T-helper 17 cell (primary cell): ENCODE results near the gene DLD. TPM values are rescaled to one million over a fixed set of nuclear protein-coding genes. Genes with fewer than 3 reads are reported as not detected.
"Not testable (repeated sequence)": the region's sequence is repeated elsewhere in the genome, so short reads cannot be mapped to it uniquely, and the experiment has no call there.

Experiments
- ATAC-seq: fragments of 150-1000 bp; cut with Tn5 transposase; 2 replicates; pipeline ENCODE4 v1.10.0; 2021; ENCODE audit warnings: mild to moderate bottlenecking, moderate library complexity
- DNase-seq, 3 donors: peaks; one replicate each; pipeline versions ENCODE4 v3.0.0 to v3.0.0-alpha.2; 2020 to 2021
- H3K9me3 ChIP-seq: one replicate; pipeline ENCODE4 v1.7.0; 2013; ENCODE audit warnings: low read length, mild to moderate bottlenecking; ENCODE audit not compliant: control insufficient read depth, poor library complexity, severe bottlenecking
- H3K27ac Mint-ChIP-seq: one replicate; pipeline ENCODE4 v1.8.0; 2022; ENCODE audit warnings: mild to moderate bottlenecking, moderate library complexity, mixed read lengths
- H3K27me3 Mint-ChIP-seq: one replicate; pipeline ENCODE4 v1.8.0; 2022; ENCODE audit warnings: mixed read lengths
- H3K36me3 Mint-ChIP-seq: one replicate; pipeline ENCODE4 v1.8.0; 2022; ENCODE audit warnings: low read depth, mixed read lengths
- H3K4me1 Mint-ChIP-seq: one replicate; pipeline ENCODE4 v1.8.0; 2022; ENCODE audit warnings: mild to moderate bottlenecking, mixed read lengths
- H3K4me3 Mint-ChIP-seq: one replicate; pipeline ENCODE4 v1.8.0; 2022; ENCODE audit warnings: mild to moderate bottlenecking, moderate library complexity, mixed read lengths
- total RNA-seq, 4 donors: library from RNA in 2 of 4; stranded (reverse) in 2 of 4; gene quantifications; one replicate each; pipeline ENCODE4 v1.2.3 and lab custom pipeline; 2022 to 2026

DLD gene
- total RNA-seq, 2 donors from 2014 or later = 49.4 to 64.5 TPM

DNA sequence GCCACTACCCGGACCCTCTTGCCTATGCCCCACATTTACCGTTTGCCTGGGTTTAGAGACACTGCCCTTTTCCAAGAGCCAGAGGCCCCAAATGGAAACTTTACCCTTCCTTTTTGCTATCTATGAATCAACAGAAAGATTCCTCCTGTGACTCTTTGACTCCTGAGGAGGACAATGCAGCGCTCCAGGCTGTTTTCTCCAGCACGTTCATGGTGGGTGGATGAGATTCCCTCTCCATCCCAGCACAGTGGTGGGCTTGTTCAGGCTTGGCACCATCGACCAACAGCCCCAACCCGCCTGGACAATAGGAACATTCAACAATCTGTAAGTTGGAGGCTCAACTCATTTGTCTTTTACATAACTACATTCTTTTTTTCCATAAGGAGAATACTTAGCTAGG, 55.9 kb downstream of the DLD start:
- H3K36me3 Mint-ChIP-seq = peaks cover 3% of the 10 kb centered on the region
- no peak for DNase-seq
- H3K4me1 Mint-ChIP-seq = no peaks in the 10 kb centered on the region
- no peak overlapping the region for H3K27ac Mint-ChIP-seq
- no peak overlapping the region for H3K4me3 Mint-ChIP-seq
- no peaks in the 10 kb centered on the region for H3K9me3 ChIP-seq
- no peak for ATAC-seq
- H3K27me3 Mint-ChIP-seq = peaks cover 17% of the 10 kb centered on the region

DNA sequence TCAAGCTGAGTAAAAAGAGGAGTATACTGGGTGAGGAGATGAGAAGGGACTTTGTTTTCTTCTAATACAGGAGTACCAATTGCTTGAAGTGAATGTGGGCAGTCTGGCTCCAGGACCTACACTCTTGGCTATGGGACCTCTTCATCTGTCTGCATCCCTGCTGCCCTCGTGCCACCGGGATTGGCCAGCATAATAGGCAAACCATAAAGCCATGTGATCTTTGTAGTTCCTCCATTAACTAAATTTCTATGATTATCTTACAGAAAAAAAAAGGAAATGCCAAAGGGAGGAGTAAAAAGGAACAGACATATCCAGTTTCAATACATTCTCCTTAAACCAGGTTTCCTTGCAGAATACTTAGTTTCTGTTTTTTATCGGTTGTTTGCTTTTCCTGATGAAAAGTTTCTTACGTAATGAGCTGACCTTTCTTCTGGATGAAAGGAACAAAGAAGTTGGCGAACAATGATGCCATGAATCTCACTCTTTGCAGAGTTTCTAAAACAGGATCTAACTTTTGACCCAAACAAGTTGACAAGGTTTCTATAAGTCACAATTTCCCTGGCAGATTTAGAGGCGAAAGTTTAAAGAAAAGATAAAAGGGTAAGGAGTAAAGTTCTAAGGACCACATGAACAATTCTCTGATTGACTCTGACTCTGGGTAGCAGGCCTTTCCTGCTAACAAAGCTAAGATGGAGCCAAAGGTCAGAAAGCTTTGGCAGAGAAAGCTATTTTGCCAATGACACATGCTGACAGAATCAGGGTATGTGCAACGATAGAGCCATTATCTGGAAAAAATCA, 57.9 kb downstream of the DLD start:
- H3K36me3 Mint-ChIP-seq = no peaks in the 10 kb centered on the region

DNA sequence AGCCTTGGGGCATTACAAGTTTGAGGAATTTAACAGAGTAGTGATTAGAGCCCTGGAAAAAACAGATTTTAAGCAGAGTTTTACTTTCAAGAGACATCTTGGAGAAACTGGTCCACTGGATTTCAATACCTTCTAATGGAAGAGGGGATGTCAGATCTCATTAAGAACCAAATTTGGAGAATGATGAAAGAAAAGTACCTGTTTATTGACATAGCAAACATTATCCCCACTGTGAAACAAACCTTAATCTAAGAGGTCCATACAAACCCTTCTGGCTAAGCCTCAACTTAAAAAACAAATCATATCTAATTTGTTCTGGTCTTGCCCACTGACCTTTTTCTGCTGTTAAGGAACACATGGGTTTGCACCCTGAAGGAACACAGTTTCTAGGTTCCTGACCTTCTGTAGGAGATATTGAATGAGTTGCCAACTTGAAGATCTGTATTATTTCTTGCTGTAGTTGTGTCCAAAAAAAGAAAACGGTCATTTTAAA, 58.5 kb downstream of the DLD start:
- DNase-seq (no peak), ATAC-seq (no peak)
- Mint-ChIP-seq H3K4me1 (no peaks in the 10 kb centered on the region), H3K36me3 (no peaks in the 10 kb centered on the region), H3K27ac (no peak overlapping the region), H3K27me3 (peaks cover 23% of the 10 kb centered on the region), H3K4me3 (no peak overlapping the region)
- no peaks in the 10 kb centered on the region for H3K9me3 ChIP-seq

More for the DNA sequence above, 57.9 kb downstream of the DLD start:
- H3K9me3 ChIP-seq = no peaks in the 10 kb centered on the region
- Mint-ChIP-seq H3K4me3 (no peak overlapping the region), H3K27me3 (peaks cover 23% of the 10 kb centered on the region), H3K4me1 (no peaks in the 10 kb centered on the region), H3K27ac (no peak overlapping the region)
- ATAC-seq = no peak
- no peak for DNase-seq

DNA sequence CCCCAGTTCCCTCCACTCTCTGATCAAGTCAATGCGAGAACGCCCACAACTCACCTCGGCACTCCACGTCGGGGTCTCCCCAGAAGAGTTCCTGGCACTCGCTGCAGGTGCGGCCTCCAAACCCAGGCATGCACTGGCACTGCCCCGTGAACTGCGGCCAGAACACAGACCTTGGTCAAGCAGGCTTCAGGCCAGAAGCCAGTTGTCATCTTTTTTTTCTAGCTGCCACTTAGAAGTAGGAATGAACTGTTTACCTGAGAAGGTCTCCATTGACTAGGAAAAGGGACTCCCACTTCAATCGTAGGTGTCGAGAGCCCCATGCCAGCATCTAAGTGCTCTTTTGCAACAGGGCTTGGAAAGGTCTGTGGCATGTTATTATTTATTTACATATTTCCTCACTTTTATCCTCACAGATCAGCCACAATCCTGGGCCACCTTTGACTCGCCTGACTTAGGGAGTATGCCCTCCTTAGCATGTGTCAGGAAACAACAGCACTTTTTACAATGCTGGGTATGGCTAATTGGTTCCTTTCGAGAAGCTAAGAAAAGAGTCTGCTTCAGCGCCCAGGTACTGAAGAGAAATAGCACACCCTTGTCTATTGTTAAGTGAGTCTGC, 60.3 kb downstream of the DLD start:
- H3K4me1 Mint-ChIP-seq = no peaks in the 10 kb centered on the region
- no peak overlapping the region for H3K4me3 Mint-ChIP-seq
- H3K27ac Mint-ChIP-seq = no peak overlapping the region
- no peaks in the 10 kb centered on the region for H3K9me3 ChIP-seq
- ATAC-seq (no peak), DNase-seq (no peak)
- no peaks in the 10 kb centered on the region for H3K36me3 Mint-ChIP-seq
- H3K27me3 Mint-ChIP-seq = peaks cover 34% of the 10 kb centered on the region

DNA sequence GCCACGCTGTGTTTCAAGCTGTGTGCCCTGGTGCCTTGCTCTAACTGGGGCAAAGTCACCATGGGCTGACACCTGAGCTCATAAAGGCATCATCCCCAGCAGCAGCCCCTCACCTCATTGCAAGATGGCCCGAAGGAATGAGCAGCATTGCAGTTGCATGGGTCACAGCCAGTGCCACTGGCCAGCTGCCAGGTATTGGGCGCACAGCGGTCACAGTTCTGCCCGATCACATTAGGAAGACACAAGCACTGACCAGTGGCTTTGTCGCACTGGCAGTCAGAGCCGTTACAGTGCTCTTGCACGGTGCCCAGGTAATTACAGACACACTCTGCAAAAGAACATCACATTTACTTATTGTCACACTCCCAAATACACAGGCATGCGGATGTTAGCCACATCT, 60.9 kb downstream of the DLD start:
- no peaks in the 10 kb centered on the region for H3K9me3 ChIP-seq
- peaks cover 40% of the 10 kb centered on the region for H3K27me3 Mint-ChIP-seq
- DNase-seq (no peak), ATAC-seq (no peak)
- H3K4me3 Mint-ChIP-seq = no peak overlapping the region
- no peaks in the 10 kb centered on the region for H3K36me3 Mint-ChIP-seq
- no peaks in the 10 kb centered on the region for H3K4me1 Mint-ChIP-seq
- no peak overlapping the region for H3K27ac Mint-ChIP-seq

DNA sequence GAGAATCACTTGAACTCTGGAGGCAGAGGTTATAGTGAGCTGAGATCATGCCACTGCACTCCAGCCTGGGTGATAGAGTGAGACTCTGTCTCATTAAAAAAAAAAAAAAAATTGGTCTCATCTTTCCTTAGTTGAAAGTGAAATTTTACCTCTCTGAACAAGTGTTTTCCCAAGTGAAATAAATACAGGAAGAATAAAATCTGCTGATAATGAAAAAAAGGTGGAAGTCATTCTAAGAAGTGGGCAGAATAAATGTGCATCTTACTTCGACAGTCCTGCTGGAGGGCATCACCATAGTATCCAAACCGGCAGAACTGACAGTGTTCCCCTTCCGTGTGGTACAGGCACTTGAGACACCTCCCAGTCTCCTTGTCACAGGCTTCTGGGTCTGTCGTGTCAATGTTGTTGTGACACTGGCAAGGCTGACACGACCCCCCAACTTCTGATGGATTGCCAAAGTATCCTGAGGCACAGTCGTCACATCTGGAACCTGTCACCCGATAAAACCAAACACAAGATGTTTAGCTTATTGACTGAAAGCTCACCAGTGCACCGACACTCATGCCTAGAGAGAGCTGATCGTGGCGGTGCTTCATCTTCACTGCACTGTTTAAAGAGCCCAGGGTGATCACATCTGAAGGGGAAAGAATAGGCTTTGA, 62.4 kb downstream of the DLD start:
- Mint-ChIP-seq H3K27me3 (peaks cover 50% of the 10 kb centered on the region), H3K27ac (no peak overlapping the region), H3K4me3 (no peak overlapping the region), H3K4me1 (no peaks in the 10 kb centered on the region), H3K36me3 (peaks cover 2% of the 10 kb centered on the region)
- ATAC-seq = no peak
- no peaks in the 10 kb centered on the region for H3K9me3 ChIP-seq
- no peak for DNase-seq

DNA sequence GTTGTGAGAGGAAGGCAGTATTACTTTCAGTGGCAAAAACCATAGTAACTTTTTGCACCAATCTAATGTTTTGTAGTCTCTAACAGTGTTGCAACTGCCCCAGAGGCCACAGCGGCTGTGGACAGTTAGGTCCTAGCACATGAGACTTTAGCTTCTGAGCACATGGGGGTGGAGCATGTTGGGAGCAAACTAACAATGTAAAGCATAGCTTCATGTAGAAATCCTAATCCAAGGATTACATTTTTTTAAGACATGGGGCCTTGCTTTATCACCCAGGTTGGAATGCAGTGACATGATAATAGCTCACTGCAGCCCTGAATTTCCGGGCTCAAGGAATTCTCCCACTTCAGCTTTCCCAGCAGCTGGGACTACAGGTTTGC, 62.9 kb downstream of the DLD start:
- DNase-seq (no peak), ATAC-seq (no peak)
- peaks cover 2% of the 10 kb centered on the region for H3K36me3 Mint-ChIP-seq
- H3K4me1 Mint-ChIP-seq = no peaks in the 10 kb centered on the region
- H3K27ac Mint-ChIP-seq = no peak overlapping the region
- H3K27me3 Mint-ChIP-seq = peaks cover 52% of the 10 kb centered on the region
- H3K9me3 ChIP-seq = no peaks in the 10 kb centered on the region
- no peak overlapping the region for H3K4me3 Mint-ChIP-seq

DNA sequence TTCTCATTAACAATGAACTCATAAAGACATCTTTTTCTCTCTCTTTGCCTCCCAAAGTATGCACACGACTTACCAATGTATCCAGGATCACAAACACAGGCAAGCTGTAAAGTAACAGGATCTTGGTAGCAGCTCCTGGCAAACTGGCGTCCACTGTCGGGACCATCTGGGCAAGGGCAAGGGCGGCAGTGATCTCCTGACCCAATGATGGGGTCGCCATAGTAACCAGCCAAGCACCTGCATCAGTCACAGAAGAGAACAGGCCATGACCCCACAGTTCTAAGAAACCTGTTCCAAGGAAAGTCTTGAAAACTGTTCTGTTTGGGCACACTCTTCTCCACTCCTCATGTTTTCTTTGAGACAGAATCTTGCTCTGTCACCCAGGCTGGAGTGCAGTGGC, 64.4 kb downstream of the DLD start:
- Mint-ChIP-seq H3K4me3 (no peak overlapping the region), H3K36me3 (peaks cover 2% of the 10 kb centered on the region), H3K27me3 (peaks cover 67% of the 10 kb centered on the region), H3K27ac (no peak overlapping the region), H3K4me1 (no peaks in the 10 kb centered on the region)
- ATAC-seq (no peak), DNase-seq (no peak)
- no peaks in the 10 kb centered on the region for H3K9me3 ChIP-seq

DNA sequence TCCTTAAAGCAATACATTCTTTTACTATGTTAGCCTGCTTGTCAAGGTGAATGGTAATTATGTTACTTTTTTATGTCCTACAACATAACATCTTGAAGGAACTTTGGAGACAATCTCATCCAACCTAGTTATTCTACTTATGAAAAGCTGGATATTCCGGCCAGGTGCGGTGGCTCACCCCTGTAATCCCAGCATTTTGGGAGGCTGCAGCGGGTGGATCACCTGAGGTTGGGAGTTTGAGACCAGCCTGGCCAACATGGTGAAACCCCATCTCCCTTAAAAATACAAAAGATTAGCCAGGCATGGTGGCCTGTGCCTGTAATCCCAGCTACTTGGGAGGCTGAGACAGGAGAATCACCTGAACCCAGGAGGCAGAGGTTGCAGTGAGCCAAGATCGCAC, 66.0 kb downstream of the DLD start:
- not testable (repeated sequence) for H3K4me1 Mint-ChIP-seq, ATAC-seq, H3K36me3 Mint-ChIP-seq, H3K27ac Mint-ChIP-seq, DNase-seq, H3K9me3 ChIP-seq, H3K4me3 Mint-ChIP-seq
- H3K27me3 Mint-ChIP-seq = peaks cover 62% of the 10 kb centered on the region

DNA sequence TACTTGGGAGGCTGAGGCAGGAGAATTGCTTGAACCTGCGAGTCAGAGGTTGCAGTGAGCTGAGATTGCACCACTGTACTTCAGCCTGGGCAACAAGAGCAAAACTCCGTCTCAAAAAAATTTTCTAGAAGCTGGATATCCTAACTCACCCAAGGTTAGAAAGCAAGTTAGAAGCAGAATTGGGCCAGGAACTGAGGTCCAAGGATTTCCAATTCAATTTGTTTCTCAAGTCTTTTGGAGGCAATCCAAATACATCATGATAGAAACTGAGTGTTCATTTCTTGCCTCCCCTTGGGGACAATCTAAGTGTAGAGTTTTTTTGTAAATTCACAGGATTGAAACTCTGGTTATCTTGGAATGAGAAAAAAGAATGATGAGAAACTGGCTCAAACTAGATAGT, 66.5 kb downstream of the DLD start:
- no peak overlapping the region for H3K27ac Mint-ChIP-seq
- H3K9me3 ChIP-seq = no peaks in the 10 kb centered on the region
- H3K27me3 Mint-ChIP-seq = peaks cover 65% of the 10 kb centered on the region
- peaks cover 2% of the 10 kb centered on the region for H3K36me3 Mint-ChIP-seq
- no peak overlapping the region for H3K4me3 Mint-ChIP-seq
- peaks cover 2% of the 10 kb centered on the region for H3K4me1 Mint-ChIP-seq
- no peak for DNase-seq
- no peak for ATAC-seq

DNA sequence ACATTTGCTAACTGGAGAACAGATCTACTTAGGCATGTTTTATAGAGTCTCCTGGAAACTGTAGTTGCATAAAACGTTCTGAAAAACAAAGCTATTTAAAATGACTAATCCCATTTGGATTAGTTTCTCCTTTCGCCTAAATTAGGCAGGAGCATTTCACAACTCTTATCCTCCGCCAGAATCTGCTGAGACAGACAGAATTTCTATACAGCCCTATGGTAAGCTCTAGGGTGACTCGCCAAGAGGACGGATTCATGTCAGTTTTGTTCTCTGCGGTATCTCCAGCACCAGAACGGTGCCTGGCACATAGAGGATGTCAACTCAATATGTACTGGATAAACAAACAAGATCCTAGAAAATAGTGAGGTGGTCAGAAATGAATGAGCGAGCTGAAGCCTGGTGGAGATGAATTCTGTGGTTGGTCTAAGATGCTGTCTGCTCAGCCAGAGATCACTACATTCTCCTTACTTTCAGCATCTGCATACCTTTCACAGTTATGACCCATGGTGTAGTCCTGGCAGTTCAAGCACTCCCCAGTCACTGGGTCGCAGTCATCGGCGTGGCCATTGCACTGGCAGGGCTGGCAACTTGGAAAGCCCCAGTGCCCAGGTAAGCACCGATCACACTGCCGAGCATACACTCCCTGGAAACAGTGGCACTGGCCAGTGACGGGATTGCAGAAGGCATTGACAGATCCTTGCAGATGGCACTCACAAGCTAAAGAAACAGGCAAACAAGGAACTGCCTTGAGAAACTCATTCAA, 68.0 kb downstream of the DLD start:
- ATAC-seq (no peak), DNase-seq (no peak)
- peaks cover 2% of the 10 kb centered on the region for H3K36me3 Mint-ChIP-seq
- H3K4me3 Mint-ChIP-seq = no peak overlapping the region
- H3K4me1 Mint-ChIP-seq = peaks cover 2% of the 10 kb centered on the region
- peaks cover 69% of the 10 kb centered on the region for H3K27me3 Mint-ChIP-seq
- H3K27ac Mint-ChIP-seq = no peak overlapping the region
- H3K9me3 ChIP-seq = no peaks in the 10 kb centered on the region

DNA sequence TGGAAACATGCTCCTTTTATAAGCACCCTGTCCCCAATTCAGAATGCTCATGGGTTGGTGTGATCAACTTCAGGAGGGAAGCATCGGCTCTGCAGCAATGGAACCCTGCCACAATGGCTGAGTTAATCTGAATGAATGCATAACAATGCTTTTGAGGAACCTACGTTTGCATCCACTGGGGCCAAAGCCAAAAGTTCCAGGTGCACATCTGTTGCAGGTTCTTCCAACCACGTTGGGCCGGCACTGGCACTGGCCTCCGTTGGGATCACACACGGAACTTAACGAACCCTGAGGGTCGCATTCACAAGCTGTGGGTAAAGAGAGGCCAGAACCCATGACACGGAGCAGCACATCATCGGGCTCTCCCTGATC, 68.5 kb downstream of the DLD start:
- ATAC-seq (no peak), DNase-seq (no peak)
- no peak overlapping the region for H3K4me3 Mint-ChIP-seq
- H3K36me3 Mint-ChIP-seq = peaks cover 2% of the 10 kb centered on the region
- H3K27ac Mint-ChIP-seq = no peak overlapping the region
- no peaks in the 10 kb centered on the region for H3K9me3 ChIP-seq
- H3K27me3 Mint-ChIP-seq = peaks cover 69% of the 10 kb centered on the region
- peaks cover 2% of the 10 kb centered on the region for H3K4me1 Mint-ChIP-seq

DNA sequence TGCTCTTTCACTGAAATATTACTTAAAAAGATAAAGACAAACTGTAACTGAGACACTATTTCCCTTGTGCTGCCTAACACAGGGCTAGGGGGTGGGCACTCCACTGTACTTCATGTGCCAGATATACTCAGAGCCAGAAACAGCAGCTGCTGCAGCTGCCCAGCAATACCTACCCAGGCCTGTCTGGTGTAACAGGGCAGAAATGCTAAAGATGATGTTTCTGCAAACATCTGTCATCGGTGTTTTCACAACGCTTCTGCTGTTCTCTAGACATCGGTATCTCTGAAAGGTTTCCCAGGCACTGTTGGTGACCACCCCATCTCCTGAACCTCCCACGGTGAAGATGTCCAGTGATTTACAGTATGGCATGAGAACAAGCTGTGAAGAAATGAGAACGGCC, 69.3 kb downstream of the DLD start:
- no peaks in the 10 kb centered on the region for H3K9me3 ChIP-seq
- H3K27ac Mint-ChIP-seq = no peak overlapping the region
- peaks cover 73% of the 10 kb centered on the region for H3K27me3 Mint-ChIP-seq
- DNase-seq = no peak
- H3K36me3 Mint-ChIP-seq = peaks cover 4% of the 10 kb centered on the region
- no peak overlapping the region for H3K4me3 Mint-ChIP-seq
- H3K4me1 Mint-ChIP-seq = peaks cover 2% of the 10 kb centered on the region
- no peak for ATAC-seq
